Body of pancreas (tissue), 4 donors: ENCODE results near the gene TDP1.

Experiments
- POLR2A ChIP-seq, 3 donors: fragments of 450-650 bp; IDR thresholded peaks; one replicate each; pipeline ENCODE4 v1.6.1; 2016; ENCODE audit warnings: antibody characterized with exemption in 3 of 3, mild to moderate bottlenecking in 2 of 3
- TF ChIP-seq, protein P1 (sequence below), 7 experiments: fragments of 450-650 bp in 4 of 7; fragments of 200-600 bp in 3 of 7; sonication (generic) in 3 of 7; IDR thresholded peaks; one replicate each; pipeline ENCODE4 v1.5.1; 2016 to 2019; ENCODE audit warnings: antibody characterized with exemption in 7 of 7

DNA sequence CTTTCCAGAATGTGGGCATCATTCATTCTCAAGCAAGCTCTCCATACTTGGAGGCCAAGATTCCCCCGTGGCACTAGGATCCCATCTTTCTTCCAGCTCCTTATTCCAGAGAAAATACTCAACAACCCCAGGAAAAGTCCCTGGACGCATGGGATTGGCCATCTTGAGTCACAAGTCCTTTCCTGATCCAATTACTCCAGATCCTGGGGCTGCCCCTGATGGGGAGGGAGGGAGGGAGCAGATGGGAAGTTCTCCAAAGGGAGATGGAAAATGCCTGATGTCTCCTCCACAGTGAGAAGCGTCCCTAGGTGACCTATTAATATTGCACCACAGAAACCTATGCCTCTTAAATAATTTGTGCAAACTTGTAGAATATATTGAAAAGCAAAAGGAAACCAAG, 93.7 kb downstream of the TDP1 start:
- TF ChIP-seq, protein P1, sequence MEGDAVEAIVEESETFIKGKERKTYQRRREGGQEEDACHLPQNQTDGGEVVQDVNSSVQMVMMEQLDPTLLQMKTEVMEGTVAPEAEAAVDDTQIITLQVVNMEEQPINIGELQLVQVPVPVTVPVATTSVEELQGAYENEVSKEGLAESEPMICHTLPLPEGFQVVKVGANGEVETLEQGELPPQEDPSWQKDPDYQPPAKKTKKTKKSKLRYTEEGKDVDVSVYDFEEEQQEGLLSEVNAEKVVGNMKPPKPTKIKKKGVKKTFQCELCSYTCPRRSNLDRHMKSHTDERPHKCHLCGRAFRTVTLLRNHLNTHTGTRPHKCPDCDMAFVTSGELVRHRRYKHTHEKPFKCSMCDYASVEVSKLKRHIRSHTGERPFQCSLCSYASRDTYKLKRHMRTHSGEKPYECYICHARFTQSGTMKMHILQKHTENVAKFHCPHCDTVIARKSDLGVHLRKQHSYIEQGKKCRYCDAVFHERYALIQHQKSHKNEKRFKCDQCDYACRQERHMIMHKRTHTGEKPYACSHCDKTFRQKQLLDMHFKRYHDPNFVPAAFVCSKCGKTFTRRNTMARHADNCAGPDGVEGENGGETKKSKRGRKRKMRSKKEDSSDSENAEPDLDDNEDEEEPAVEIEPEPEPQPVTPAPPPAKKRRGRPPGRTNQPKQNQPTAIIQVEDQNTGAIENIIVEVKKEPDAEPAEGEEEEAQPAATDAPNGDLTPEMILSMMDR (IDR thresholded peaks at IDR 0.05) = no peak
- no peak for TF ChIP-seq POLR2A (IDR thresholded peaks at IDR 0.05)
